MM.1S (cell line): ENCODE data around the gene BBX.

Experiments
- CTCF ChIP-seq: fragments of 300-600 bp; sonication (generic); IDR thresholded peaks from 2 replicates; pipeline ENCODE4 v1.5.1; 2016; ENCODE audit warnings: antibody characterized with exemption, low read length, mixed read lengths
- EZH2 ChIP-seq: fragments of 300-600 bp; sonication (generic); optimal IDR thresholded peaks from 2 replicates; pipeline ENCODE3; 2017; ENCODE audit warnings: low read depth, mild to moderate bottlenecking, antibody characterized with exemption, low read length, mixed read lengths
- EZH2phosphoT487 ChIP-seq: fragments of 300-600 bp; sonication (generic); IDR thresholded peaks from 2 replicates; pipeline ENCODE4 v1.6.1; 2018; ENCODE audit warnings: antibody characterized with exemption, low read length

GRCh38 chr3:107664614-107665013 is 141.9 kb downstream of the BBX start:
- TF ChIP-seq EZH2phosphoT487 (no peak), CTCF (no peak), EZH2 (no peak)
